K562 (cell line): ENCODE results near the gene HOXB6. TPM values are rescaled to one million over a fixed set of nuclear protein-coding genes. Genes with fewer than 3 reads are reported as not detected.

Source experiments
- ATAC-seq: fragments of 200-7000 bp; cut with Tn5 transposase; 3 replicates; pipeline ENCODE4 v1.9.1; 2020; ENCODE audit warnings: moderate library complexity
- BruUV-seq: library from RNA; stranded (reverse); fragments of 400-500 nt; replicated peaks from 2 replicates; lab custom pipeline; 2021; lab: Mats Ljungman, UMichigan
- CTCF ChIA-PET: fragments of 300-600 bp; formaldehyde crosslinking; extraction: SDS; loops from one replicate; lab custom pipeline; 2021; ENCODE audit warnings: low intra/inter-chr PET ratio; lab: Yijun Ruan, JAX
- POLR2A ChIA-PET: fragments of 300-600, 350-650 bp; sonication (Branson Sonifier 250); formaldehyde crosslinking; extraction: SDS; loops from one replicate; lab custom pipeline; 2021; ENCODE audit warnings: antibody characterized with exemption, inconsistent platforms; lab: Yijun Ruan, JAX
- DNase-seq, 4 experiments: peaks; one replicate each; pipeline versions ENCODE4 v3.0.0 to v3.0.0-alpha.2; 2011 to 2018; ENCODE audit warnings: low spot score in 3 of 4, mixed read lengths in 3 of 4; ENCODE audit errors: extremely low read depth in 1 of 4
- FAIRE-seq: peaks from 2 replicates; lab custom pipeline; 2011; peaks lifted over from hg19 to GRCh38; lab: Jason Lieb, UNC
- H2AFZ ChIP-seq: 2 replicates; pipeline ENCODE4 v1.6.0; 2011; ENCODE audit warnings: low read depth, low read length, control low read depth, inconsistent platforms
- H3K27ac ChIP-seq: fragments of 200-600 bp; 3 replicates; pipeline ENCODE4 v1.8.0; 2011; ENCODE audit warnings: low read depth, mild to moderate bottlenecking, control low read depth, inconsistent platforms, low read length, moderate library complexity, mixed read lengths; ENCODE audit errors: extremely low read depth
- H3K27me3 ChIP-seq, 2 experiments: fragments of 300-600 bp in 1 of 2; 2 replicates in 1 of 2; 3 replicates in 1 of 2; pipeline versions ENCODE4 v1.6.0 to v1.8.0; 2011; ENCODE audit warnings: inconsistent platforms in 2 of 2, low read length in 2 of 2, mild to moderate bottlenecking in 1 of 2, mixed read lengths in 1 of 2, moderate library complexity in 1 of 2; ENCODE audit not compliant: control insufficient read depth in 2 of 2, insufficient read depth in 2 of 2
- H3K36me3 ChIP-seq: fragments of 300-600 bp; 3 replicates; pipeline ENCODE4 v1.8.0; 2011; ENCODE audit warnings: mild to moderate bottlenecking, low read length, inconsistent platforms; ENCODE audit not compliant: control insufficient read depth, insufficient read depth
- H3K4me1 ChIP-seq, 2 experiments: fragments of 200-600 bp in 1 of 2; replicated peaks in 1 of 2; 2 replicates in 1 of 2; 3 replicates in 1 of 2; pipeline versions ENCODE4 v1.5.1 to v1.8.0; 2011; ENCODE audit warnings: inconsistent platforms in 2 of 2, low read length in 2 of 2, mild to moderate bottlenecking in 1 of 2, mixed read lengths in 1 of 2, moderate library complexity in 1 of 2; ENCODE audit not compliant: control insufficient read depth in 2 of 2, insufficient read depth in 2 of 2
- H3K4me2 ChIP-seq: 2 replicates; pipeline ENCODE4 v1.6.1; 2011; ENCODE audit warnings: low read length, control low read depth, inconsistent platforms, mixed read lengths; ENCODE audit not compliant: insufficient read depth
- H3K4me3 ChIP-seq: fragments of 200-600 bp; sonication (generic), shearing (Covaris generic); 2 replicates; pipeline ENCODE4 v1.5.1; 2016; ENCODE audit warnings: control low read depth, inconsistent platforms
- H3K79me2 ChIP-seq: fragments of 200-600 bp; 3 replicates; pipeline ENCODE4 v1.8.0; 2011; ENCODE audit warnings: low read length, inconsistent platforms; ENCODE audit not compliant: control insufficient read depth, insufficient read depth
- H3K9ac ChIP-seq, 2 experiments: 2 replicates each; pipeline versions ENCODE4 v1.6.0 to v1.6.1; 2011; ENCODE audit warnings: low read depth in 2 of 2, low read length in 2 of 2, control low read depth in 1 of 2, inconsistent platforms in 1 of 2, mild to moderate bottlenecking in 1 of 2, mixed read lengths in 1 of 2; ENCODE audit not compliant: insufficient read depth in 1 of 2
- H3K9me1 ChIP-seq: one replicate; pipeline ENCODE4 v1.6.0; 2011; ENCODE audit warnings: inconsistent platforms, mild to moderate bottlenecking, low read length, moderate library complexity; ENCODE audit not compliant: control insufficient read depth, insufficient read depth
- H3K9me3 ChIP-seq: replicated peaks from 2 replicates; pipeline ENCODE4 v1.5.1; 2011; ENCODE audit warnings: low read depth, low read length, inconsistent platforms; ENCODE audit not compliant: control insufficient read depth, insufficient read depth
- H4K20me1 ChIP-seq: replicated peaks from 2 replicates; pipeline ENCODE4 v1.6.1; 2011; ENCODE audit warnings: low read length, inconsistent platforms, mixed read lengths; ENCODE audit not compliant: control insufficient read depth, insufficient read depth
- HNRNPL ChIP-seq: fragments of 200-400 bp; formaldehyde crosslinking; IDR thresholded peaks from 2 replicates; pipeline ENCODE4 v1.6.1; 2017; ENCODE audit warnings: low read depth, mild to moderate bottlenecking, low read length
- SIN3A ChIP-seq, 2 experiments: fragments of 150-350 bp in 1 of 2; IDR thresholded peaks; 2 replicates each; pipeline ENCODE4 v1.6.1; 2011 to 2016; ENCODE audit warnings: borderline replicate concordance in 2 of 2, low read depth in 2 of 2, low read length in 2 of 2, mild to moderate bottlenecking in 2 of 2, moderate library complexity in 2 of 2; ENCODE audit not compliant: control insufficient read depth in 1 of 2
- ZBTB33 ChIP-seq: sonication (generic); formaldehyde crosslinking; IDR thresholded peaks from 2 replicates; pipeline ENCODE4 v1.8.1; 2023; ENCODE audit warnings: mild to moderate bottlenecking, missing genetic modification reagents
- WGBS: fragments of 100-300 bp; shearing (Covaris generic); methylation state at CpG from one replicate; pipeline ENCODE4 v1.1.6; 2016; ENCODE audit warnings: low coverage, mixed read lengths; ENCODE audit not compliant: insufficient coverage; ENCODE audit errors: missing lambda C conversion rate; 5-methylcytosine and 5-hydroxymethylcytosine counted together
- in situ Hi-C: fragments of 300-500 bp; cut with MboI; formaldehyde crosslinking; loops from 4 replicates; pipeline ENCODE4 v1.15.0; 2018; ENCODE audit warnings: inconsistent platforms, mixed read lengths
- intact Hi-C: fragments of 100-400 bp; cut with micrococcal nuclease; formaldehyde crosslinking; loops from 2 replicates; pipeline ENCODE4 v1.14.2; 2022
- polyA plus RNA-seq, 8 experiments: library from polyadenylated mRNA; depleted of rRNA in 4 of 8; stranded (reverse) in 5 of 8; unstranded in 3 of 8; fragments of >200 nt; fragmentation: Nextera tagmentation in 2 of 8; fragmentation: Illumina TruSeq in 1 of 8; extraction: Ambion mirVana in 2 of 8; extraction: Trizol in 1 of 8; gene quantifications; 2 replicates each; pipeline versions ENCODE4 v1.2.1 to v1.2.3, GENCODE V29; 2011 to 2014; ENCODE audit warnings: inconsistent platforms in 1 of 8, missing spikeins in 1 of 8
- total RNA-seq, 7 experiments: library from RNA; depleted of rRNA in 6 of 7; stranded (reverse); fragments of >200 nt in 6 of 7; fragmentation: Illumina TruSeq in 2 of 7; extraction: Trizol in 2 of 7; gene quantifications; 2 replicates each; pipeline versions ENCODE4 v1.2.1 to v1.2.3, GENCODE V29; 2011 to 2021; ENCODE audit warnings: low replicate concordance in 1 of 7

The HOXB6 gene
- total and polyA plus RNA-seq, 9 of the 15 experiments (the other 6 are each of a cell fraction or from before 2014, with no cell fraction given), result 1.2 to 14.8 (median 4.9) TPM

- no peaks in the 10 kb centered on the region for H4K20me1 ChIP-seq
- 77% methylated on average over 31 of the region's 34 CpGs for WGBS
- peaks cover 30 to 37% of the 10 kb centered on the region in 2 experiments for H3K4me1 ChIP-seq
- ATAC-seq (no peak), FAIRE-seq (no peak), DNase-seq (no peak)
- no peak overlapping the region for H2AFZ ChIP-seq
- POLR2A ChIA-PET, result interaction anchor here (0.7 to 2.0 kb wide), 3 partner anchors 37 to 421 kb away, joined by 3 to 6 read pairs (median 4); no protein-coding TSS in a partner anchor
- H3K4me3 ChIP-seq, result no peak overlapping the region
- CTCF ChIA-PET, result no interaction called here
- TF ChIP-seq HNRNPL (no peak), ZBTB33 (CRISPR knock-in tag) (peak; percentile 67), SIN3A (IDR thresholded peaks at IDR 0.05; ENCODE audit: borderline replicate concordance in 2 of 2, control insufficient read depth in 1 of 2, low read depth in 2 of 2, low read length in 2 of 2) (no peak)
- no peak overlapping the region for H3K4me2 ChIP-seq
- H3K9me1 ChIP-seq, result no peaks in the 10 kb centered on the region
- in situ Hi-C loops, result no loop called here
- no TSS peak for BruUV-seq
- H3K9ac ChIP-seq, result no peak overlapping the region; a peak in 1 of 4 replicates
- H3K36me3 ChIP-seq, result no peaks in the 10 kb centered on the region
- H3K9me3 ChIP-seq, result no peaks in the 10 kb centered on the region
- H3K79me2 ChIP-seq, result peaks cover 31% of the 10 kb centered on the region
- intact Hi-C loops, result no loop called here
- H3K27me3 ChIP-seq, result no peaks in the 10 kb centered on the region
- no peak overlapping the region for H3K27ac ChIP-seq
Observed at GRCh38 chr17:48586355-48587258, 18.2 kb downstream of the HOXB6 start.
